Fibroblast of lung (primary cell): Measurements from ENCODE around the gene OR10T2. TPM values are rescaled to one million over a fixed set of nuclear protein-coding genes. Genes with fewer than 3 reads are reported as not detected.

Source experiments
- DNase-seq, 2 donors: peaks; one replicate each; pipeline versions ENCODE4 v3.0.0 to v3.0.0-alpha.2; 2010; ENCODE audit warnings: low read depth in 2 of 2
- H2AFZ ChIP-seq: 2 replicates; pipeline ENCODE4 v1.5.1; 2012; ENCODE audit warnings: low read length, control low read depth, inconsistent platforms
- H3K27ac ChIP-seq: 2 replicates; pipeline ENCODE4 v1.5.1; 2011; ENCODE audit warnings: low read length, control low read depth; ENCODE audit not compliant: insufficient read depth
- H3K27me3 ChIP-seq: 2 replicates; pipeline ENCODE4 v1.5.1; 2011; ENCODE audit warnings: mild to moderate bottlenecking, low read length; ENCODE audit not compliant: control insufficient read depth, insufficient read depth
- H3K36me3 ChIP-seq: 2 replicates; pipeline ENCODE4 v1.5.1; 2011; ENCODE audit warnings: low read length; ENCODE audit not compliant: control insufficient read depth, insufficient read depth
- H3K4me1 ChIP-seq: 2 replicates; pipeline ENCODE4 v1.5.1; 2011; ENCODE audit warnings: low read length; ENCODE audit not compliant: control insufficient read depth, insufficient read depth; ENCODE audit errors: extremely low read depth
- H3K4me2 ChIP-seq: 2 replicates; pipeline ENCODE4 v1.5.1; 2011; ENCODE audit warnings: low read length, control low read depth; ENCODE audit not compliant: insufficient read depth; ENCODE audit errors: extremely low read depth
- H3K4me3 ChIP-seq, 4 experiments: fragments of 200-600 bp in 1 of 4; sonication (generic) in 1 of 4; replicated peaks in 1 of 4; 2 replicates each; pipeline ENCODE4 v1.5.1; 2011 to 2016; ENCODE audit warnings: low read length in 4 of 4, low read depth in 3 of 4, mild to moderate bottlenecking in 3 of 4, control low read depth in 2 of 4, inconsistent platforms in 1 of 4, mixed read lengths in 1 of 4; ENCODE audit not compliant: insufficient read depth in 1 of 4; ENCODE audit errors: control extremely low read depth in 1 of 4
- H3K79me2 ChIP-seq: 2 replicates; pipeline ENCODE4 v1.5.1; 2012; ENCODE audit warnings: mild to moderate bottlenecking, low read length, inconsistent platforms; ENCODE audit not compliant: control insufficient read depth, insufficient read depth
- H3K9ac ChIP-seq: 2 replicates; pipeline ENCODE4 v1.5.1; 2011; ENCODE audit warnings: mild to moderate bottlenecking, low read length, control low read depth; ENCODE audit not compliant: insufficient read depth
- H3K9me3 ChIP-seq: 2 replicates; pipeline ENCODE4 v1.5.1; 2012; ENCODE audit warnings: low read depth, low read length; ENCODE audit not compliant: control insufficient read depth, insufficient read depth
- H4K20me1 ChIP-seq: 2 replicates; pipeline ENCODE4 v1.5.1; 2011; ENCODE audit warnings: low read length; ENCODE audit not compliant: control insufficient read depth, insufficient read depth; ENCODE audit errors: extremely low read depth
- CTCF ChIP-seq, 2 donors: IDR thresholded peaks in 1 of 2; conservative IDR thresholded peaks in 1 of 2; 1 replicate in 1 of 2; 2 replicates in 1 of 2; pipeline ENCODE4 v1.5.1; 2011 to 2012; ENCODE audit warnings: low read length in 2 of 2, control low read depth in 1 of 2, inconsistent platforms in 1 of 2, low read depth in 1 of 2, mild to moderate bottlenecking in 1 of 2
- EZH2 ChIP-seq: IDR thresholded peaks from 2 replicates; pipeline ENCODE4 v1.5.1; 2012; ENCODE audit warnings: low read length, control low read depth, mild to moderate bottlenecking; ENCODE audit errors: missing control alignments
- polyA plus RNA-seq, 2 donors: library from polyadenylated mRNA; depleted of rRNA in 1 of 2; stranded (reverse) in 1 of 2; unstranded in 1 of 2; fragments of >200 nt; gene quantifications; 2 replicates each; pipeline ENCODE4 v1.2.1, GENCODE V29; 2011 to 2012; ENCODE audit warnings: missing spikeins in 1 of 2
- total RNA-seq: library from RNA; depleted of rRNA; stranded (reverse); fragments of >200 nt; gene quantifications from 2 replicates; pipeline ENCODE4 v1.2.1, GENCODE V29; 2014

Gene OR10T2
- total and polyA plus RNA-seq, 2 donors (not counting 1 experiment from before 2014, with no cell fraction given), result not detected

- Histone ChIP-seq H3K4me3 (no peak overlapping the region), H2AFZ (no peak overlapping the region), H3K9ac (no peak overlapping the region), H3K9me3 (no peaks in the 10 kb centered on the region), H3K27ac (no peak overlapping the region), H3K27me3 (no peaks in the 10 kb centered on the region), H4K20me1 (no peaks in the 10 kb centered on the region), H3K4me2 (no peak overlapping the region), H3K4me1 (no peaks in the 10 kb centered on the region), H3K36me3 (no peaks in the 10 kb centered on the region), H3K79me2 (no peaks in the 10 kb centered on the region)
- no peak for DNase-seq
- TF ChIP-seq CTCF (conservative IDR thresholded peaks at IDR 0.05 in 1 of 2, IDR thresholded peaks at IDR 0.05 in 1 of 2; ENCODE audit: low read depth in 1 of 2, low read length in 2 of 2), result no peak
- no peak for TF ChIP-seq EZH2
These were observed 36.8 kb downstream of the OR10T2 start for GRCh38 chr1:158362482-158362881.

- Histone ChIP-seq H3K4me2 (no peak overlapping the region), H4K20me1 (no peaks in the 10 kb centered on the region), H3K4me3 (no peak overlapping the region), H3K9ac (no peak overlapping the region), H3K36me3 (no peaks in the 10 kb centered on the region), H3K27me3 (no peaks in the 10 kb centered on the region), H3K4me1 (no peaks in the 10 kb centered on the region), H3K9me3 (no peaks in the 10 kb centered on the region), H3K79me2 (no peaks in the 10 kb centered on the region), H2AFZ (no peak overlapping the region), H3K27ac (no peak overlapping the region)
- TF ChIP-seq EZH2, result no peak
- TF ChIP-seq CTCF (conservative IDR thresholded peaks at IDR 0.05 in 1 of 2, IDR thresholded peaks at IDR 0.05 in 1 of 2; ENCODE audit: low read depth in 1 of 2, low read length in 2 of 2), result no peak
- no peak for DNase-seq
These were observed 41.8 kb downstream of the OR10T2 start for GRCh38 chr1:158357441-158357840.

GRCh38 chr1:158356616-158357015 is 42.6 kb downstream of the OR10T2 start:
- no peaks in the 10 kb centered on the region for H3K9me3 ChIP-seq
- no peak overlapping the region for H3K4me2 ChIP-seq
- H3K4me3 ChIP-seq, result no peak overlapping the region
- no peak overlapping the region for H3K27ac ChIP-seq
- no peak for TF ChIP-seq CTCF (conservative IDR thresholded peaks at IDR 0.05 in 1 of 2, IDR thresholded peaks at IDR 0.05 in 1 of 2; ENCODE audit: low read depth in 1 of 2, low read length in 2 of 2)
- TF ChIP-seq EZH2, result no peak
- no peak overlapping the region for H2AFZ ChIP-seq
- no peak for DNase-seq
- H3K27me3 ChIP-seq, result no peaks in the 10 kb centered on the region
- H3K36me3 ChIP-seq, result no peaks in the 10 kb centered on the region
- no peaks in the 10 kb centered on the region for H3K79me2 ChIP-seq
- H4K20me1 ChIP-seq, result no peaks in the 10 kb centered on the region
- no peaks in the 10 kb centered on the region for H3K4me1 ChIP-seq
- no peak overlapping the region for H3K9ac ChIP-seq
